Progenitor cell of endocrine pancreas (in vitro differentiated cells): ENCODE data around the gene CAMKMT. TPM values are rescaled to one million over a fixed set of nuclear protein-coding genes. Genes with fewer than 3 reads are reported as not detected.

Experiments
- DNase-seq: peaks from one replicate; pipeline ENCODE4 v3.0.0; 2021; ENCODE audit warnings: low spot score; ENCODE audit not compliant: unreplicated experiment
- H3K27ac Mint-ChIP-seq: 2 replicates; pipeline ENCODE4 v1.8.0; 2021; ENCODE audit warnings: mild to moderate bottlenecking, moderate library complexity, mixed read lengths
- H3K27me3 Mint-ChIP-seq: 2 replicates; pipeline ENCODE4 v1.8.0; 2021; ENCODE audit warnings: mixed read lengths
- H3K36me3 Mint-ChIP-seq: 2 replicates; pipeline ENCODE4 v1.8.0; 2022; ENCODE audit warnings: mixed read lengths; ENCODE audit not compliant: insufficient read depth
- H3K4me1 Mint-ChIP-seq: 2 replicates; pipeline ENCODE4 v1.8.0; 2021; ENCODE audit warnings: low read depth, mixed read lengths
- H3K4me3 Mint-ChIP-seq: 2 replicates; pipeline ENCODE4 v1.8.0; 2021; ENCODE audit warnings: low read depth, mild to moderate bottlenecking, moderate library complexity, mixed read lengths
- H3K9me3 Mint-ChIP-seq: 2 replicates; pipeline ENCODE4 v1.8.0; 2021; ENCODE audit warnings: low read depth, mixed read lengths
- total RNA-seq: library from RNA; stranded (reverse); gene quantifications from 2 replicates; pipeline ENCODE4 v1.2.1, GENCODE V29; 2021
- TF ChIP-seq, protein P1 (sequence below): fragments of 200-600 bp; sonication (generic); IDR thresholded peaks from one replicate; pipeline ENCODE4 v1.5.0; 2021; ENCODE audit warnings: antibody characterized with exemption, mild to moderate bottlenecking; ENCODE audit not compliant: unreplicated experiment

CAMKMT gene
- total RNA-seq, 1 donor from 2014 or later: 20.3 TPM

DNA sequence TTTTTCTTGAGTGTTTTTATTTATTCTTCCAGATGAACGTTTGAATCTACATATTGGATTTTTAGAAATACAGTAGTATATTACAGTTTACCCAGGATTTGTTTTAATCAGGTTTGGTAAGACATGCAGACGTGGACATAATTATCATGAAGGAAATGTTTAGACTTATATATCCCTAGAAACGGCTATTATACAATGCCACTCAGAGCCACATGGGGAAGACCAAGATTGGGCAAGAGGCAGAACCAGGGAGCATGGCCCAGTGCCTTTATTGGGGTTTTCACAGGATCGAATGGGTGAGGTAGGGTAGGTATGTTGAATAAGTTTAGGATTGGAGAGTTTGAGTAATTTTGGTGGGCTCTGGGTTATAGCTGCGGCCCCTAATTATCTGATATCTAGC is 212.2 kb downstream of the CAMKMT start:
- no peaks in the 10 kb centered on the region for H3K9me3 Mint-ChIP-seq
- no peak overlapping the region for H3K27ac Mint-ChIP-seq
- peaks cover 3% of the 10 kb centered on the region for H3K27me3 Mint-ChIP-seq
- no peaks in the 10 kb centered on the region for H3K36me3 Mint-ChIP-seq
- TF ChIP-seq, protein P1, sequence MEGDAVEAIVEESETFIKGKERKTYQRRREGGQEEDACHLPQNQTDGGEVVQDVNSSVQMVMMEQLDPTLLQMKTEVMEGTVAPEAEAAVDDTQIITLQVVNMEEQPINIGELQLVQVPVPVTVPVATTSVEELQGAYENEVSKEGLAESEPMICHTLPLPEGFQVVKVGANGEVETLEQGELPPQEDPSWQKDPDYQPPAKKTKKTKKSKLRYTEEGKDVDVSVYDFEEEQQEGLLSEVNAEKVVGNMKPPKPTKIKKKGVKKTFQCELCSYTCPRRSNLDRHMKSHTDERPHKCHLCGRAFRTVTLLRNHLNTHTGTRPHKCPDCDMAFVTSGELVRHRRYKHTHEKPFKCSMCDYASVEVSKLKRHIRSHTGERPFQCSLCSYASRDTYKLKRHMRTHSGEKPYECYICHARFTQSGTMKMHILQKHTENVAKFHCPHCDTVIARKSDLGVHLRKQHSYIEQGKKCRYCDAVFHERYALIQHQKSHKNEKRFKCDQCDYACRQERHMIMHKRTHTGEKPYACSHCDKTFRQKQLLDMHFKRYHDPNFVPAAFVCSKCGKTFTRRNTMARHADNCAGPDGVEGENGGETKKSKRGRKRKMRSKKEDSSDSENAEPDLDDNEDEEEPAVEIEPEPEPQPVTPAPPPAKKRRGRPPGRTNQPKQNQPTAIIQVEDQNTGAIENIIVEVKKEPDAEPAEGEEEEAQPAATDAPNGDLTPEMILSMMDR: no peak
- no peak for DNase-seq
- peaks cover 11% of the 10 kb centered on the region for H3K4me1 Mint-ChIP-seq
- H3K4me3 Mint-ChIP-seq: no peak overlapping the region

DNA sequence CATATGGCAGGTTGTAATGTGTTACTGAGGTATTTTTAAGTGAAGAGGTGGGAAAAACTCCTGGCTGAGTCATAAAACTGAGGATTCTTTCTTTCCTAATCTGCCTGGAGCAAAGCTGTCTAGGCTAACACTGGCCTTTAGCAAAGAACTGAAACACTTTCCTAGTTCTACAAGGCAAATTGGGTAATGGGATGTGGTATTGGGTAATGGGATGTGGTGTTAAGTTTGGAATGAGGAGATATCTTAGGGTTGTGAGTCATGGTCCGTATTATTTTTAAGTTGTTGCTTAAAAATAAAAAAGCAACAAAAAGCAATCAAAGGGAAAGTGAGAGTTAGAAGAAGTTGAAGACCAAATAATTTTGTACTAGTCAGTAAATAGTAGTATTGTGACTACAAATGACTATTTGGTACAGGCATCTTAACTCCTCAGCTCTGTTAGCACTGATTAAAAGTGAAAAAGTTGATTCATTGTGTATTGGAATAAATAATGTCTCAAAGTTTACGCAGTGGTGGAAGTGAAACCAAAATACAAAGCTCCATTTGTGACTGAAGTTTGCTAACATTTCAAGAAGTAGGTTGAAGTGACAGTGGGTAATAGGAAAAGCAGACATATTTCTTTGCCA is 216.8 kb downstream of the CAMKMT start:
- TF ChIP-seq, protein P1: no peak
- no peaks in the 10 kb centered on the region for H3K9me3 Mint-ChIP-seq
- no peak overlapping the region for H3K4me3 Mint-ChIP-seq
- no peak for DNase-seq
- H3K27ac Mint-ChIP-seq: no peak overlapping the region
- H3K4me1 Mint-ChIP-seq: peaks cover 30% of the 10 kb centered on the region
- peaks cover 9% of the 10 kb centered on the region for H3K27me3 Mint-ChIP-seq
- no peaks in the 10 kb centered on the region for H3K36me3 Mint-ChIP-seq

DNA sequence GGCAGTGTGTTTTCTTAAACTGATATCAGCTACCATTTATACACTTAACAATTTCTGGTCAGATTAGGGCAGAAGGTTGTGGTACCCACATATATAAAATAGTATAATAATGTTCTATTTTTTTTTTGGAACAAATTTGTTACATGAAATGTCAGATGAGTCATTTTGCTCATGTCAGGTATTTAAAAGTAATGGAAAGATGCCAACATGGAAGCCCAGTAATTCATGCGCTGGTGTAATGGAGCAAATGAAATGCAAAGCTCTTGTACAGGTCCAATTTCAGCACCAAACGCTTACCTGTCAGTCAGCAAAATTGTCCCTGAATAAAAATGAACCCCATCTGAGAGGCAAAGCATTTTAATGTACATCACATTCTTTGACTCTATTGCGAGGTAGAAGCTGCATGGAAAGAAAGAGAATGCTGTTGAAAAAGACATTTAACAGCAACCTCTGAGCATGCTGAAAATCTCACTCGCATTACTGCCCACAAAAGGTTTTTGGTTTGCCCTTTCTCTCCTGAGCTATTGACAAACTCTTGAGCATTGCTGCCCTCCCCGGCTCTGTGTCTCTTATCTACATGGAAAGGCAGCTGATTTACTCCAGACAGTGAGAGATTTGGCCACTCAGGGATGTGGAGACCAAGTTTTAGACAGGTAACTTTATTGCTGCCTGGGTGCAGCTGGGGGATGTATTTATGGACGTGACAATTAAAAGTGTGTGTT is 217.5 kb downstream of the CAMKMT start:
- no peak for DNase-seq
- no peaks in the 10 kb centered on the region for H3K9me3 Mint-ChIP-seq
- TF ChIP-seq, protein P1: no peak
- H3K27ac Mint-ChIP-seq: no peak overlapping the region
- H3K36me3 Mint-ChIP-seq: no peaks in the 10 kb centered on the region
- H3K4me3 Mint-ChIP-seq: no peak overlapping the region
- peaks cover 30% of the 10 kb centered on the region for H3K4me1 Mint-ChIP-seq
- H3K27me3 Mint-ChIP-seq: peaks cover 9% of the 10 kb centered on the region

DNA sequence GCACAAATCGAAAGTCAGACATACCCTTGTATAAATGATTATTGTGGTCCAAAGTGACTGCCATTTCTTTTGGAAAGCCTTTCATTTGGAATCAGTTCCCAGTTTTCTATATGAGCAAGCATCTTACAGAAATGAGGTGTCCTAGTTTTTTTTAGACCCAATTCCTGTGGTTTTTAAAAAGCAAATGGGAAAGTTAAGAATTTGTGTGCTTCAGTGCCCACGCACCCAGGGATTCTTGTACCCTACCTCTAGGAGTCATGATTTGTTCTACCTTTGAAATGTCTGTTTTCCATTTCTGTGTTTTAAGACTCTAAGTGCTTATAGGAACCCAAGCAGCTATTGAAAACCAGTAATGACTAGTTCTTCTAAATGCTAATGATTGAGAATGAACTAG is 218.1 kb downstream of the CAMKMT start:
- TF ChIP-seq, protein P1: no peak
- Mint-ChIP-seq H3K4me1 (peaks cover 30% of the 10 kb centered on the region), H3K36me3 (no peaks in the 10 kb centered on the region), H3K4me3 (no peak overlapping the region), H3K9me3 (no peaks in the 10 kb centered on the region), H3K27me3 (peaks cover 9% of the 10 kb centered on the region), H3K27ac (no peak overlapping the region)
- DNase-seq: no peak

DNA sequence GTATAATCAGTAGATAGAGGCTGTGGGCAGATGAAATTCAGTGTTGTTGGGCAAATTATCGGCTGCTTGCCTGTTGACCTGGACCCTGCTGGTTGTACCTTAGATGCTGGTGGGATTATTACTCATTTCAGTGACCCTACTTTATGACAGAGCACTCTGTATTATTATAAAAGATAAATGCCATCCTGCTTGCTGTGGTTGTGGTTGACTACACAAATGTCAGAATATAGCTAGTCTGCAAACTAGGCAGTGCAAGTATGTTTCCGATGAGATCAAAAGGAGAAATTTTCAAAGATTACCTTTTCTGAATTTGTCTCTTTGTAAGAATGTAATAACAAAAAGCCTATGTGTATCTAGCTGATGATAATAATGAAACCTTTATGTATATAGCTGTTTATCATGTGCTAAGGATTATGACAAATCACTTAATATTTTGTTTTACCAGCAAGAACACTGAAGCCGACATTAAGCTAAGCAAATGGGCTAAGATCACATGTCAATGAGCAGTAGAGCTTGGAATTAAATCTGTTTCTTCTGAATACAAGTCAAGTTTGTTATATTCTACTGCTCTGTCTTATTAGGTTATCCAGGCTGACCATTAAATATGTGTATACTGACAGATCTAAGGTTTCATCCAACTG is 219.2 kb downstream of the CAMKMT start:
- no peaks in the 10 kb centered on the region for H3K9me3 Mint-ChIP-seq
- no peak overlapping the region for H3K27ac Mint-ChIP-seq
- no peak overlapping the region for H3K4me3 Mint-ChIP-seq
- H3K4me1 Mint-ChIP-seq: peaks cover 30% of the 10 kb centered on the region
- TF ChIP-seq, protein P1: no peak
- no peak for DNase-seq
- peaks cover 9% of the 10 kb centered on the region for H3K27me3 Mint-ChIP-seq
- H3K36me3 Mint-ChIP-seq: no peaks in the 10 kb centered on the region
